ENCODE data around the gene USP17L20.
"Not testable (repeated sequence)": the region's sequence is repeated elsewhere in the genome, so short reads cannot be mapped to it uniquely, and the experiment has no call there.

The USP17L20 gene, protein sequence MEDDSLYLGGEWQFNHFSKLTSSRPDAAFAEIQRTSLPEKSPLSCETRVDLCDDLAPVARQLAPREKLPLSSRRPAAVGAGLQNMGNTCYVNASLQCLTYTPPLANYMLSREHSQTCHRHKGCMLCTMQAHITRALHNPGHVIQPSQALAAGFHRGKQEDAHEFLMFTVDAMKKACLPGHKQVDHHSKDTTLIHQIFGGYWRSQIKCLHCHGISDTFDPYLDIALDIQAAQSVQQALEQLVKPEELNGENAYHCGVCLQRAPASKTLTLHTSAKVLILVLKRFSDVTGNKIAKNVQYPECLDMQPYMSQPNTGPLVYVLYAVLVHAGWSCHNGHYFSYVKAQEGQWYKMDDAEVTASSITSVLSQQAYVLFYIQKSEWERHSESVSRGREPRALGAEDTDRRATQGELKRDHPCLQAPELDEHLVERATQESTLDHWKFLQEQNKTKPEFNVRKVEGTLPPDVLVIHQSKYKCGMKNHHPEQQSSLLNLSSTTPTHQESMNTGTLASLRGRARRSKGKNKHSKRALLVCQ

GRCh38 chr4:9257824-9258223 lies at the start of gene USP17L20:
TSS of gene USP17L20 (plus strand) at chr4:9258124. CDS start at chr4:9258124, 0 bp downstream.
- not testable (repeated sequence) for DNase-seq

DNA sequence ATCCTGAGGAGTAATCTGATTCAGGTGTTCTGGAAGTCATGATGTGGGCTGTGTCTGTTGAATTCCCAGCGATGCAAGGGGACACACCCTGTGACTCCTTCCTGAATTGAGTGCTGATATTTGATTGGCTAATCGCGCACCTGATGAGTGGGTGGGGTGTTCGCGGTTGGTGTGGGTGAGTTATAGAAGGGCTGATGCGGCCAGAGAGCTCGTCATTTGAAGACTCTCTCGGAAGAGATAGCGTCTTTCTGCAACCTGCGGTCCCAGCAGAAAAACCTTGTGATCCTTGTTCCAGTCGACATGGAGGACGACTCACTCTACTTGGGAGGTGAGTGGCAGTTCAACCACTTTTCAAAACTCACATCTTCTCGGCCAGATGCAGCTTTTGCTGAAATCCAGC lies 47.6 kb upstream of the USP17L20 start, which contains the start of gene USP17L10:
Gene USP17L10 (plus strand): TSS at position 301 of the 400 bp plus-strand sequence. CDS start 0 bp downstream, at position 301.
- DNase-seq: not testable (repeated sequence)

- DNase-seq: not testable (repeated sequence)
These were observed 43.2 kb upstream of the USP17L20 start for GRCh38 chr4:9214701-9215100.

DNA sequence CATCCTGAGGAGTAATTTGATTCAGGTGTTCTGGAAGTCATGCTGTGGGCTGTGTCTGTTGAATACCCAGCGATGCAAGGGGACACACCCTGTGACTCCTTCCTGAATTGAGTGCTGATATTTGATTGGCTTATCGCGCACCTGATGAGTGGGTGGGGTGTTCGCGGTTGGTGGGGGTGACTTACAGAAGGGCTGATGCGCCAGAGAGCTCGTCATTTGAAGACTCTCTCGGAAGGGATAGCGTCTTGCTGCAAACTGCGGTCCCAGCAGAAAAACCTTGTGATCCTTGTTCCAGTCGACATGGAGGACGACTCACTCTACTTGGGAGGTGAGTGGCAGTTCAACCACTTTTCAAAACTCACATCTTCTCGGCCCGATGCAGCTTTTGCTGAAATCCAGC lies 42.8 kb upstream of the USP17L20 start, which contains the start of gene USP17L11:
Gene USP17L11 (plus strand): TSS at position 301 of the 400 bp plus-strand sequence. CDS start 0 bp downstream, at position 301.
- DNase-seq: not testable (repeated sequence)

GRCh38 chr4:9219852-9220251 lies 38.1 kb upstream of the USP17L20 start, which contains the start of gene USP17L12:
TSS of gene USP17L12 (plus strand) at chr4:9220152. CDS start at chr4:9220152, 0 bp downstream.
- not testable (repeated sequence) for DNase-seq

GRCh38 chr4:9224596-9224995 lies 33.3 kb upstream of the USP17L20 start, which contains the start of gene USP17L13:
TSS of gene USP17L13 (plus strand) at chr4:9224896. CDS start at chr4:9224896, 0 bp downstream.
- DNase-seq: not testable (repeated sequence)

DNA sequence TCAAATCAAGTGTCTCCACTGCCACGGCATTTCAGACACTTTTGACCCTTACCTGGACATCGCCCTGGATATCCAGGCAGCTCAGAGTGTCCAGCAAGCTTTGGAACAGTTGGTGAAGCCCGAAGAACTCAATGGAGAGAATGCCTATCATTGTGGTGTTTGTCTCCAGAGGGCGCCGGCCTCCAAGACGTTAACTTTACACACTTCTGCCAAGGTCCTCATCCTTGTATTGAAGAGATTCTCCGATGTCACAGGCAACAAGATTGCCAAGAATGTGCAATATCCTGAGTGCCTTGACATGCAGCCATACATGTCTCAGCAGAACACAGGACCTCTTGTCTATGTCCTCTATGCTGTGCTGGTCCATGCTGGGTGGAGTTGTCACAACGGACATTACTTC lies 27.7 kb upstream of the USP17L20 start:
- DNase-seq: not testable (repeated sequence)

DNA sequence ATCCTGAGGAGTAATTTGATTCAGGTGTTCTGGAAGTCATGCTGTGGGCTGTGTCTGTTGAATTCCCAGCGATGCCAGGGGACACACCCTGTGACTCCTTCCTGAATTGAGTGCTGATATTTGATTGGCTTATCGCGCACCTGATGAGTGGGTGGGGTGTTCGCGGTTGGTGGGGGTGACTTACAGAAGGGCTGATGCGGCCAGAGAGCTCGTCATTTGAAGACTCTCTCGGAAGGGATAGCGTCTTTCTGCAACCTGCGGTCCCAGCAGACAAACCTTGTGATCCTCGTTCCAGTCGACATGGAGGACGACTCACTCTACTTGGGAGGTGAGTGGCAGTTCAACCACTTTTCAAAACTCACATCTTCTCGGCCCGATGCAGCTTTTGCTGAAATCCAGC lies 23.8 kb upstream of the USP17L20 start, which contains the start of gene USP17L15:
Gene USP17L15 (plus strand): TSS at position 301 of the 400 bp plus-strand sequence. CDS start 0 bp downstream, at position 301.
- not testable (repeated sequence) for DNase-seq

DNA sequence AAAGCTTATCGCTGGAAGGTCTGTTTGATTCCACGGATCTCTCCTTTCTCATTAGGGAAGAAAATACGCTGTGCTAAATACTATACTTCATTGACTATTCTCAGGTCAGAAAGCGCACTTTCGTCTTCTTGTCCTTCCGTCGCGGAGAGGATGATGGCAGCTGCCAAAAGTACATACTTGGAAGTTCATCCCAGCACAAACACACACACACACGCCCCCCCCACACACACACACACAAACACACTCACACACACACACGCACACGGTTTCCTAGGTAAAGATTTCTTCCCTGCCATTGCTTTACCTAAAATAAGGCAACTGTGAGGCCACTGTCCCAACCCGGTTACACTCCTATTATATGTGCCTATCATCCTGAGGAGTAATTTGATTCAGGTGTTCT lies 19.5 kb upstream of the USP17L20 start:
- not testable (repeated sequence) for DNase-seq

- DNase-seq: not testable (repeated sequence)
These were observed 14.3 kb upstream of the USP17L20 start, which contains the start of gene USP17L17 for GRCh38 chr4:9243579-9243978. TSS of gene USP17L17 (plus strand) at chr4:9243879. CDS start at chr4:9243879, 0 bp downstream.

DNA sequence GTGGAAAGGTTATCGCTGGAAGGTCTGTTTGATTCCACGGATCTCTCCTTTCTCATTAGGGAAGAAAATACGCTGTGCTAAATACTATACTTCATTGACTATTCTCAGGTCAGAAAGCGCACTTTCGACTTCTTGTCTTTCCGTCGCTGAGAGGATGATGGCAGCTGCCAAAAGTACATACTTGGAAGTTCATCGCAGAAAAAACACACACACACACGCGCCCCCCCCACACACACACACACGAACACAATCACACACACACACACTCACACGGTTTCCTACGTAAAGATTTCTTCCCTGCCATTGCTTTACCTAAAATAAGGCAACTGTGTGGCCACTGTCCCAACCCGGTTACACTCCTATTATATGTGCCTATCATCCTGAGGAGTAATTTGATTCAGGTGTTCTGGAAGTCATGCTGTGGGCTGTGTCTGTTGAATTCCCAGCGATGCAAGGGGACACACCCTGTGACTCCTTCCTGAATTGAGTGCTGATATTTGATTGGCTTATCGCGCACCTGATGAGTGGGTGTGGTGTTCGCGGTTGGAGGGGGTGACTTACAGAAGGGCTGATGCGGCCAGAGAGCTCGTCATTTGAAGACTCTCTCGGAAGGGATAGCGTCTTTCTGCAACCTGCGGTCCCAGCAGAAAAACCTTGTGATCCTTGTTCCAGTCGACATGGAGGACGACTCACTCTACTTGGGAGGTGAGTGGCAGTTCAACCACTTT lies 9.8 kb upstream of the USP17L20 start, which contains the start of gene USP17L18:
Gene USP17L18 (plus strand): TSS at position 678 of the 728 bp plus-strand sequence. CDS start 0 bp downstream, at position 678.
- not testable (repeated sequence) for DNase-seq

- DNase-seq: not testable (repeated sequence)
These were observed 4.8 kb upstream of the USP17L20 start, which contains the start of gene USP17L19 for GRCh38 chr4:9253078-9253477. TSS of gene USP17L19 (plus strand) at chr4:9253378. CDS start at chr4:9253378, 0 bp downstream.

GRCh38 chr4:9262572-9262971 lies 4.6 kb downstream of the USP17L20 start, which contains the start of gene USP17L21:
TSS of gene USP17L21 (plus strand) at chr4:9262872. CDS start at chr4:9262872, 0 bp downstream.
- DNase-seq: not testable (repeated sequence)

GRCh38 chr4:9267319-9267718 lies 9.4 kb downstream of the USP17L20 start, which contains the start of gene USP17L22:
TSS of gene USP17L22 (plus strand) at chr4:9267619. CDS start at chr4:9267619, 0 bp downstream.
- DNase-seq: not testable (repeated sequence)

DNA sequence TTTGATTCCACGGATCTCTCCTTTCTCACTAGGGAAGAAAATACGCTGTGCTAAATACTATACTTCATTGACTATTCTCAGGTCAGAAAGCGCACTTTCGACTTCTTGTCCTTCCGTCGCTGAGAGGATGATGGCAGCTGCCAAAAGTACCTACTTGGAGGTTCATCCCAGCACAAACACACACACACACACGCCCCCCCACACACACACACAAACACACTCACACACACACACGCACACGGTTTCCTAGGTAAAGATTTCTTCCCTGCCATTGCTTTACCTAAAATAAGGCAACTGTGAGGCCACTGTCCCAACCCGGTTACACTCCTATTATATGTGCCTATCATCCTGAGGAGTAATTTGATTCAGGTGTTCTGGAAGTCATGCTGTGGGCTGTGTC lies 13.8 kb downstream of the USP17L20 start:
- DNase-seq: not testable (repeated sequence)

Measured in inflammatory macrophage treated with lipopolysaccharide for 4 hours (primary cell).